ENCODE results near the gene CADM1.

- TF ChIP-seq, protein P1, sequence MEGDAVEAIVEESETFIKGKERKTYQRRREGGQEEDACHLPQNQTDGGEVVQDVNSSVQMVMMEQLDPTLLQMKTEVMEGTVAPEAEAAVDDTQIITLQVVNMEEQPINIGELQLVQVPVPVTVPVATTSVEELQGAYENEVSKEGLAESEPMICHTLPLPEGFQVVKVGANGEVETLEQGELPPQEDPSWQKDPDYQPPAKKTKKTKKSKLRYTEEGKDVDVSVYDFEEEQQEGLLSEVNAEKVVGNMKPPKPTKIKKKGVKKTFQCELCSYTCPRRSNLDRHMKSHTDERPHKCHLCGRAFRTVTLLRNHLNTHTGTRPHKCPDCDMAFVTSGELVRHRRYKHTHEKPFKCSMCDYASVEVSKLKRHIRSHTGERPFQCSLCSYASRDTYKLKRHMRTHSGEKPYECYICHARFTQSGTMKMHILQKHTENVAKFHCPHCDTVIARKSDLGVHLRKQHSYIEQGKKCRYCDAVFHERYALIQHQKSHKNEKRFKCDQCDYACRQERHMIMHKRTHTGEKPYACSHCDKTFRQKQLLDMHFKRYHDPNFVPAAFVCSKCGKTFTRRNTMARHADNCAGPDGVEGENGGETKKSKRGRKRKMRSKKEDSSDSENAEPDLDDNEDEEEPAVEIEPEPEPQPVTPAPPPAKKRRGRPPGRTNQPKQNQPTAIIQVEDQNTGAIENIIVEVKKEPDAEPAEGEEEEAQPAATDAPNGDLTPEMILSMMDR (IDR thresholded peaks at IDR 0.05): no peak
- no peak for TF ChIP-seq POLR2A (IDR thresholded peaks at IDR 0.05)
Measured at GRCh38 chr11:115396533-115396932, 107.7 kb downstream of the CADM1 start.
